Measurements from ENCODE around the gene RAB3B. TPM values are rescaled to one million over a fixed set of nuclear protein-coding genes. Genes with fewer than 3 reads are reported as not detected.
A peak's percentile ranks its signal among the peaks of the same experiment; 100 is the strongest.
"Not testable (repeated sequence)": the region's sequence is repeated elsewhere in the genome, so short reads cannot be mapped to it uniquely, and the experiment has no call there.

Gene RAB3B
- total RNA-seq, 4 donors from 2014 or later: 0.02 to 0.04 TPM; not detected in 2

- in situ Hi-C loops (cut with MboI; ENCODE audit: low sequenced_read_pairs in 4 of 4) (no loop called here), intact Hi-C loops (cut with DNase I; ENCODE audit: low total_unique reads) (loop anchor here (5.0 to 10.0 kb wide), 3 partner anchors 258 to 901 kb away; partner anchors contain the start of genes CDKN2C, OSBPL9 and ZYG11B)
- Histone ChIP-seq H3K4me1 (peaks cover 65 to 76% of the 10 kb centered on the region in 2 donors), H3K9me3 (no peaks in the 10 kb centered on the region), H3K36me3 (no peaks in the 10 kb centered on the region), H3K4me3 (peak overlapping the region in 1 of 4 donors; percentile 64), H3K27ac (peak overlapping the region; percentile 93 to 99 (median 96)), H3K27me3 (no peaks in the 10 kb centered on the region)
- TF ChIP-seq, protein P1, sequence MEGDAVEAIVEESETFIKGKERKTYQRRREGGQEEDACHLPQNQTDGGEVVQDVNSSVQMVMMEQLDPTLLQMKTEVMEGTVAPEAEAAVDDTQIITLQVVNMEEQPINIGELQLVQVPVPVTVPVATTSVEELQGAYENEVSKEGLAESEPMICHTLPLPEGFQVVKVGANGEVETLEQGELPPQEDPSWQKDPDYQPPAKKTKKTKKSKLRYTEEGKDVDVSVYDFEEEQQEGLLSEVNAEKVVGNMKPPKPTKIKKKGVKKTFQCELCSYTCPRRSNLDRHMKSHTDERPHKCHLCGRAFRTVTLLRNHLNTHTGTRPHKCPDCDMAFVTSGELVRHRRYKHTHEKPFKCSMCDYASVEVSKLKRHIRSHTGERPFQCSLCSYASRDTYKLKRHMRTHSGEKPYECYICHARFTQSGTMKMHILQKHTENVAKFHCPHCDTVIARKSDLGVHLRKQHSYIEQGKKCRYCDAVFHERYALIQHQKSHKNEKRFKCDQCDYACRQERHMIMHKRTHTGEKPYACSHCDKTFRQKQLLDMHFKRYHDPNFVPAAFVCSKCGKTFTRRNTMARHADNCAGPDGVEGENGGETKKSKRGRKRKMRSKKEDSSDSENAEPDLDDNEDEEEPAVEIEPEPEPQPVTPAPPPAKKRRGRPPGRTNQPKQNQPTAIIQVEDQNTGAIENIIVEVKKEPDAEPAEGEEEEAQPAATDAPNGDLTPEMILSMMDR (IDR thresholded peaks at IDR 0.05 in 4 of 5, conservative IDR thresholded peaks at IDR 0.05 in 1 of 5): no peak
- no peak for TF ChIP-seq POLR2A (IDR thresholded peaks at IDR 0.05)
- DNase-seq (no peak), ATAC-seq (no peak)
These were observed 115.2 kb downstream of the RAB3B start for GRCh38 chr1:51875291-51875772.

DNA sequence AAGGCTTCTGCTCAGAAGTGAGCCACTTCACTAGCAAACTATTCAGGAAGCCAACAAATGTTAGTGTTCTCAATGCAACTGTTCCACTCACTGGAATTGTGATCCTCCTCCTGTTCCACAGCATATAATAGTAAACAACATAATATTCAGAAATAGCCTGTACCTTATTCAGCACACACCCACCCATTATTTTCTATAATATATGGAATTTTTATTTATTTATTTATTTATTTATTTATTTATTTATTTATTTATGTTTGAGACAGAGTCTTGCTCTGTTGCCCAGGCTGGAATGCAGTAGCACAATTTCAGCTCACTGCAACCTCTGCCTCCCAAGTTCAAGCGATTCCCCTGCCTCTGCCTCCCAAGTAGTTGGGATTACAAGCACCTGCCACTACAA, 117.2 kb downstream of the RAB3B start:
- H3K27ac ChIP-seq; H3K9me3 ChIP-seq; ATAC-seq; H3K27me3 ChIP-seq; H3K36me3 ChIP-seq; DNase-seq; H3K4me3 ChIP-seq; in situ Hi-C loops (cut with MboI; ENCODE audit: low sequenced_read_pairs in 4 of 4): not testable (repeated sequence)
- H3K4me1 ChIP-seq: peaks cover 66 to 72% of the 10 kb centered on the region in 2 donors
- intact Hi-C loops (cut with DNase I; ENCODE audit: low total_unique reads): loop anchor here (10.0 kb wide), 2 partner anchors 852 to 898 kb away; partner anchors contain the start of genes CDKN2C and ZYG11B

DNA sequence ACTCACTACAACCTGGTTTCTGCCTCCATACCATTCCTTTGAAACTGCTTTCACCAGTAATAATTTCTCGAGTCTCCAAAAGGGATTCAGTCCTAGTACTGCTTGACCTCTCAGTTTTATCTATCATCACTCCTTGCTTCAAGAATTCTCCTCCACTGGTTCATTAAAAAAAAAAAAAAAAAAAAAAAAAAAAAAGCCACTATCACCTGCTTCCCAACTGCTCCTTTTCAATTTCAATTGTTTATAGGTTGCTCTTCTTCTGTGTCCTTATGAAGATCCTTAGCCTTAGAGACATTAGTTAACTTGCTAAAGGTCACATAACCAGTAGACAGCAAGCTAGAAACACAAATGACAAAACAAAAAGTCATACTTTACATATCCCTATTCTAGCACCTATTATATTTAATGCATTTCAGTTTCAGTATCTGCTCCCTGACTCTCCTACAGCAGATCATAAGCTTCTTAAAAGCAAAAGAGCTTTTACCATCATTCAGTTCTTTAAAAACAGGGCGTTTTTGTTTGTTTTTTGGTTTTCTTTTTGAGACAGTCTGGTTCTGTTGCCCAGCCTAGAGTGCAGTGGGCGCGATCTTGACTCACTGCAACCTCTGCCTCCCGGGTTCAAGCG, 119.0 kb downstream of the RAB3B start:
- Histone ChIP-seq H3K27ac (peak overlapping the region; percentile 27 to 51 (median 42)), H3K4me1 (peaks cover 64 to 67% of the 10 kb centered on the region in 2 donors), H3K27me3 (no peaks in the 10 kb centered on the region), H3K9me3 (no peaks in the 10 kb centered on the region), H3K36me3 (no peaks in the 10 kb centered on the region), H3K4me3 (no peak overlapping the region)
- DNase-seq: no peak
- TF ChIP-seq, protein P1 (IDR thresholded peaks at IDR 0.05 in 4 of 5, conservative IDR thresholded peaks at IDR 0.05 in 1 of 5): no peak
- no peak for TF ChIP-seq POLR2A (IDR thresholded peaks at IDR 0.05)
- in situ Hi-C loops (cut with MboI; ENCODE audit: low sequenced_read_pairs in 4 of 4): no loop called here
- intact Hi-C loops (cut with DNase I; ENCODE audit: low total_unique reads): loop anchor here (10.0 kb wide), 2 partner anchors 853 to 897 kb away; partner anchors contain the start of genes CDKN2C and ZYG11B
- ATAC-seq: no peak

GRCh38 chr1:51870603-51871350, 119.7 kb downstream of the RAB3B start:
- ATAC-seq: peak; percentile 36 to 49
- Histone ChIP-seq H3K4me1 (peaks cover 64 to 67% of the 10 kb centered on the region in 2 donors), H3K4me3 (no peak overlapping the region), H3K36me3 (no peaks in the 10 kb centered on the region), H3K9me3 (no peaks in the 10 kb centered on the region), H3K27ac (peak overlapping the region; percentile 27 to 51 (median 42)), H3K27me3 (no peaks in the 10 kb centered on the region)
- TF ChIP-seq POLR2A (IDR thresholded peaks at IDR 0.05): no peak
- TF ChIP-seq, protein P1 (IDR thresholded peaks at IDR 0.05 in 4 of 5, conservative IDR thresholded peaks at IDR 0.05 in 1 of 5): no peak
- in situ Hi-C loops (cut with MboI; ENCODE audit: low sequenced_read_pairs in 4 of 4) (no loop called here), intact Hi-C loops (cut with DNase I; ENCODE audit: low total_unique reads) (loop anchor here (10.0 kb wide), 2 partner anchors 854 to 896 kb away; partner anchors contain the start of genes CDKN2C and ZYG11B)
- DNase-seq: peak; percentile 11 to 69
